Mesothelial cell of epicardium (in vitro differentiated cells): ENCODE measurements around the gene CDKN1A. TPM values are rescaled to one million over a fixed set of nuclear protein-coding genes. Genes with fewer than 3 reads are reported as not detected.
A peak's percentile ranks its signal among the peaks of the same experiment; 100 is the strongest.

Experiments used
- DNase-seq, 2 experiments: peaks; one replicate each; pipeline ENCODE4 v3.0.0; 2021; ENCODE audit warnings: low spot score in 2 of 2; ENCODE audit not compliant: unreplicated experiment in 2 of 2
- H3K27ac Mint-ChIP-seq: 2 replicates; pipeline ENCODE4 v1.8.0; 2021; ENCODE audit warnings: mixed read lengths
- H3K27me3 Mint-ChIP-seq: 2 replicates; pipeline ENCODE4 v1.8.0; 2021; ENCODE audit warnings: low read depth, mixed read lengths
- H3K36me3 Mint-ChIP-seq: 2 replicates; pipeline ENCODE4 v1.8.0; 2021; ENCODE audit warnings: mixed read lengths
- H3K4me1 Mint-ChIP-seq: 2 replicates; pipeline ENCODE4 v1.8.0; 2021; ENCODE audit warnings: mixed read lengths
- H3K4me3 Mint-ChIP-seq: 2 replicates; pipeline ENCODE4 v1.8.0; 2021; ENCODE audit warnings: mild to moderate bottlenecking, moderate library complexity, mixed read lengths
- H3K9me3 Mint-ChIP-seq: 2 replicates; pipeline ENCODE4 v1.8.0; 2021; ENCODE audit warnings: mixed read lengths
- total RNA-seq: library from RNA; stranded (reverse); gene quantifications from 3 replicates; pipeline ENCODE4 v1.2.1, GENCODE V29; 2021
- TF ChIP-seq, protein P1 (sequence below): fragments of 200-600 bp; sonication (generic); IDR thresholded peaks from one replicate; pipeline ENCODE4 v1.5.0; 2021; ENCODE audit warnings: antibody characterized with exemption; ENCODE audit not compliant: unreplicated experiment

Gene CDKN1A
- total RNA-seq, 1 donor from 2014 or later, result 57.1 TPM

DNA sequence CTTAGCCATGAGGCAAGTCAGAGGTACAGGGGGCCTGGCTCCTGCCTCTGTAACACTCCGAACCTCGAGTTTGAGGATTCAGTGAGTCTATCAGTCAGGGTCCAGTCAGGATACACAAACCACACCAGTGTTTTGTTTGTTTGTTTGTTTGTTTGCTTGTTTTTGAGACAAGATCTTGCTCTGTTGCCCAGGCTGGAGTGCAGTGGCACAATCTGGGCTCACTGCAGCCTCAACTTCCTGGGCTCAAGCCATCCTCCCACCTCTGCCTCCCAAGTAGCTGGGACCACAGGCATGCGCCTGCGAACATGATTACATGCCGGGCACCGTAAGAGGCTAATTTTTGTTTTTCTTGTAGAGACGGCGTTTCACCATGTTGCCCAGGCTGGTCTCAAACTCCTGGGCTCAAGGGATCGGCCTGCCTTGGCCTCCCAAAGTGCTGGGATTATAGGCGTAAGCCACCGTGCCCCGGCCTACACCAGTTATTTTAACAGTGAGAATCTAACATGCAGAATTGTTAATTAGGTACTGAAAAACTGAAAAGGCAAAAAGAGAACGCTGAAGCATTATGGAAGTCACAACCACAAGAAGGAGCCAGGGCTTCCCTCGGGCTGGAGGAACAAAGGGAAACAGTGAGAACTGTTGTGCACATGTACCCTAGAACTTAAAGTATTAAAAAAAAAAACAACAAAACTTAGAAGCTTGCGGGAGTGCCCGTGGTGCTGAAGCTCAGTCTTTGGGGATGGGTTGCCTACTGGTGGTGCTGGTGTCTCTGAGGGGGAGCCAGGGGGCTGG lies 44.0 kb upstream of the CDKN1A start:
- peak overlapping the region; percentile 73 for H3K27ac Mint-ChIP-seq
- H3K36me3 Mint-ChIP-seq, result no peaks in the 10 kb centered on the region
- TF ChIP-seq, protein P1, sequence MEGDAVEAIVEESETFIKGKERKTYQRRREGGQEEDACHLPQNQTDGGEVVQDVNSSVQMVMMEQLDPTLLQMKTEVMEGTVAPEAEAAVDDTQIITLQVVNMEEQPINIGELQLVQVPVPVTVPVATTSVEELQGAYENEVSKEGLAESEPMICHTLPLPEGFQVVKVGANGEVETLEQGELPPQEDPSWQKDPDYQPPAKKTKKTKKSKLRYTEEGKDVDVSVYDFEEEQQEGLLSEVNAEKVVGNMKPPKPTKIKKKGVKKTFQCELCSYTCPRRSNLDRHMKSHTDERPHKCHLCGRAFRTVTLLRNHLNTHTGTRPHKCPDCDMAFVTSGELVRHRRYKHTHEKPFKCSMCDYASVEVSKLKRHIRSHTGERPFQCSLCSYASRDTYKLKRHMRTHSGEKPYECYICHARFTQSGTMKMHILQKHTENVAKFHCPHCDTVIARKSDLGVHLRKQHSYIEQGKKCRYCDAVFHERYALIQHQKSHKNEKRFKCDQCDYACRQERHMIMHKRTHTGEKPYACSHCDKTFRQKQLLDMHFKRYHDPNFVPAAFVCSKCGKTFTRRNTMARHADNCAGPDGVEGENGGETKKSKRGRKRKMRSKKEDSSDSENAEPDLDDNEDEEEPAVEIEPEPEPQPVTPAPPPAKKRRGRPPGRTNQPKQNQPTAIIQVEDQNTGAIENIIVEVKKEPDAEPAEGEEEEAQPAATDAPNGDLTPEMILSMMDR, result no peak
- H3K4me3 Mint-ChIP-seq, result no peak overlapping the region
- no peaks in the 10 kb centered on the region for H3K27me3 Mint-ChIP-seq
- H3K4me1 Mint-ChIP-seq, result peaks cover 43% of the 10 kb centered on the region
- no peak for DNase-seq
- H3K9me3 Mint-ChIP-seq, result no peaks in the 10 kb centered on the region

DNA sequence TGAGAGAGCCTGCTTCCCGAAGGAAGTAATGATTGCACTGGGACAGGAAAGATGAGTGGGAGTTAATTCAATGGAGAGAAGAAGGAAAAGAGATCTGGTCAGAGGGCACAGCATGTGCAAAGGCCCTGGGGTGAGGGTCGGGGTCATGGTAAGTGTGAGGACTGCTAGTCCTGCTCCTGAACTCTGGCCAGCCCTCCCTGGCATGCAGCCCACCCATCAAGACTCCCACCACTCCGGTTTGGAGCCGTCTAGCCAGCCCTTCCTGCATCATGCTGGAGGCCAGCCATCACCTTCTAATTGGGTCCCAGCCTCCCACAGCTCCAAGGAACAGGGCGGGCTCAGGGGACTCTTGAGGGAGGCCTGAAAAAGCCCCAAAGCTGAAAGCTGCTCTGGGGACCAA lies 42.2 kb upstream of the CDKN1A start:
- TF ChIP-seq, protein P1, result no peak
- Mint-ChIP-seq H3K27me3 (no peaks in the 10 kb centered on the region), H3K9me3 (no peaks in the 10 kb centered on the region), H3K27ac (no peak overlapping the region), H3K4me1 (peaks cover 40% of the 10 kb centered on the region), H3K4me3 (no peak overlapping the region), H3K36me3 (no peaks in the 10 kb centered on the region)
- DNase-seq, result no peak

DNA sequence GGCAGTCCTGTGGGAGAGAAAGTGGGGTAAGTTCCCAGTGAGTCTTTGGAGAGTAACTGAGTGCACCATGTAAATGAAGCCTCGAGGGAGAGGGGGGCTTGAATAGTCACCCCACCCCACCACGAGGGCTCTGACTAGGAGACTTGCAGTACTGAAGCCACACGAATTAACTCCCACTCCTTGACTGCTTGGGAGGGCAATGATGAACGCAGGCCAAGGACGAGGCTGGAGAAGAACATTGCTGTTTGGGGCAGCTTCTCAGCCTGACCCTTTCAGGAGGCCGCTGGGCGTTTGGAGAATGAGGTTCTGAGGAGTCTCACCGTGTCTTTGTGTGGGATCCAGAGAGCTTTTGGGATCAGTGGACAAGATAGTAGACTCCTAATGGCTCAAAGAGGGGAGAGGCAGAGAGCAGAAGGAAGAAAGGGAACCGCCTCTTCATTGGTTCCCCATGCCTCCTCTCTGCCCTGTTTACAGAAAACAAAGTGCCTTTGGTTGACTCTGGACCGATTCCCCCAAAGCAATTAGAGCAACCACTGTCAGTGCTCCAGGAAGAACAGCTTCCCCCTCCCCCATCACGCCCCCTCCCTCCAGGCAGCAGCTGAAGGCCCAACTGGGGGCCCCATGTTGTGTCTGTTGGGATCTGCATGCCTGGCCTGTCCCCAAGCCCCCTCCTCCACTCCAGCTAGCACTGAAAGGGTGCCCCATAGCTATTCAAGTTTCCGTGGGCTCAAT lies 41.7 kb upstream of the CDKN1A start:
- TF ChIP-seq, protein P1, result no peak
- Mint-ChIP-seq H3K27me3 (no peaks in the 10 kb centered on the region), H3K36me3 (no peaks in the 10 kb centered on the region), H3K9me3 (no peaks in the 10 kb centered on the region), H3K27ac (no peak overlapping the region), H3K4me3 (no peak overlapping the region), H3K4me1 (peaks cover 36% of the 10 kb centered on the region)
- no peak for DNase-seq

DNA sequence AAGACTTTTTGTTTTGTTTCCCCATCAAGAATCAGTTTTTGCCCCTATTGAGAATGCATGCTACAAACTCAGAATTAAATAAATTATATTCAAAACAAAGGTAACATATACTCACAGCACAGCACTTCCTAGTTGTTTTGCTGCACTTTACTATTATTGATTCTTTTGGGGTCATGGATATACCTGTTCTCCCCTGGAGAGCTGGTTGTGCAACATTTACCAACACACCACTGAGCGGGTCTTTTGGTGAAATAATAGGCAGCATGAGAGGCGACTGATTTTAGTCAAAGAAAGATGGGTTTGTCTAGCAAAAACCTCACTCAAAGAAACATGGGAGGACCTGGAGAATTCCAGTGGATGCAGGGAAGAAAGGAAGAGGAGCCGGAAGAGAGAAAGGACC lies 39.9 kb upstream of the CDKN1A start:
- no peaks in the 10 kb centered on the region for H3K36me3 Mint-ChIP-seq
- TF ChIP-seq, protein P1, result no peak
- H3K4me1 Mint-ChIP-seq, result peaks cover 41% of the 10 kb centered on the region
- no peaks in the 10 kb centered on the region for H3K27me3 Mint-ChIP-seq
- H3K9me3 Mint-ChIP-seq, result no peaks in the 10 kb centered on the region
- H3K27ac Mint-ChIP-seq, result no peak overlapping the region
- no peak overlapping the region for H3K4me3 Mint-ChIP-seq
- no peak for DNase-seq

DNA sequence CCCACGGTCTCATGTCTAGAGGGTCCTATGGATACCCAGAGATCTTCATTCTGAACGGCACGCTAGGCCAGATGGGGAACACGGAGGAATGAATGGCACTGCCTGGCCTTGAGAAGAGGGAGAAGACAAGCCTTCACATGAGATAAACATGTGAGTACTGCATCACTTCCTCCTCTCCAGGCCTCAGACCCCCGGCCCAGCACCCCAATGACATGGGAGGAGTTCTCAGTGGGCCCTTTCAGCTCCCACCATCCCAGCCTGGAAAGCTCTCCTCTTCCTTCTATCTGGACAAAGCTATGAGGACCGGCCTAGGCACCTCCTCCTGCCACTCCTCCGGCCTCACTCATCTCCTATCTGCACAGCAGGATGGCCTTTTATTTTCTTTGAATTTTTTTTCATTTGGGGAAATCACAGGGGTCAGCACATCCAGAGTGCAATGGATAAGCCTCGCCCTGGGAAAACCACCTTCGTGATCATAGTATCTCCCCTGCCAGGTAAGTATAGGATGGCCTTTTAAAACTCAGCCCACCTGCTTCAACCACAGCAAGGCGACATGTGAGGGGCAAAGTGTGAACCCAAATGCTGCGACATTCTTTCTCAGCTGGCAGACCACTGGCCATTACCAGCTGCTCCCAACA lies 39.2 kb upstream of the CDKN1A start:
- Mint-ChIP-seq H3K9me3 (no peaks in the 10 kb centered on the region), H3K27ac (no peak overlapping the region), H3K36me3 (no peaks in the 10 kb centered on the region), H3K4me1 (peaks cover 34% of the 10 kb centered on the region), H3K27me3 (no peaks in the 10 kb centered on the region), H3K4me3 (no peak overlapping the region)
- TF ChIP-seq, protein P1, result no peak
- no peak for DNase-seq
